KOPT-K1 (cell line): Measurements from ENCODE around the gene GCK.
"Not testable (repeated sequence)": the region's sequence is repeated elsewhere in the genome, so short reads cannot be mapped to it uniquely, and the experiment has no call there.

Experiments
- H3K27ac ChIP-seq: fragments of 200-600 bp; sonication (generic); 2 replicates; pipeline ENCODE4 v1.5.1; 2016; ENCODE audit warnings: antibody characterized with exemption, mild to moderate bottlenecking, low read depth, low read length; ENCODE audit not compliant: poor library complexity, severe bottlenecking
- H3K36me3 ChIP-seq: fragments of 200-600 bp; sonication (generic); 2 replicates; pipeline ENCODE4 v1.5.1; 2017; ENCODE audit warnings: antibody characterized with exemption, mild to moderate bottlenecking, low read length, moderate library complexity; ENCODE audit not compliant: insufficient read depth
- H3K9me3 ChIP-seq: fragments of 200-600 bp; sonication (generic); 2 replicates; pipeline ENCODE4 v1.5.1; 2017; ENCODE audit warnings: antibody characterized with exemption, low read length, mild to moderate bottlenecking; ENCODE audit not compliant: insufficient read depth, poor library complexity, severe bottlenecking

Gene GCK

DNA sequence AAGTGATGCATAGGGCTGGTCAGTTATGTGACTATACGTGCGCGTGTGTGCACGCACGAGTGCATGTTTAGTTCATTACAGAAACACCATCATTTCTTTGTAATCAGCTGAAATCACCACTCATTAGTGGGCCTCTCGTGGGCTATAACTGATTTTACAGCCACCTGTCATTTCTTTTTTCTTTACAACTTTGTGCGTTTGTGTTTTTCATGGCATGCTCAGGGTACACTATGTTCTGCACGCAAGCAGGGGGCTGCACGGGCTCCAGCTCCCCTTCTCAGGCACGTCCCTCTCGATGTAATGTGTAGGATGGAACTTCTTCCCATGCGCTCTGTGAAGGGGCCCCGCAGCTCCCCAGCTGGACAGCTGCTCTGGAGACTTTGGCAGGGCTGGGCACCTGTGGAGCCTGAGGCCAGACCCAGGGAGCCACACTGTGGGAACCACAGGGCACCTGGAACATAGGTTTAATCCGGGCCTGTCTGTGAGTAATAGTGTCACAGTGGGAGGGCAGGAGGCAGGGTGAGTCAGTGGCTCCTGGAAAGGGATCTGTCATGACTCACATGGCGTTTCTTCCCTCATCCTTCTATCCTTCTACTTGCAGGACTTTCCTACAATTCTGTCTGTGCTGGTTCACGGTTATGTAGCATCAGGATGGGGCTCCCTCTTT, 4.9 kb downstream of the GCK start:
- Histone ChIP-seq H3K36me3 (no peaks in the 10 kb centered on the region), H3K27ac (no peak overlapping the region), H3K9me3 (peaks cover 16% of the 10 kb centered on the region)

DNA sequence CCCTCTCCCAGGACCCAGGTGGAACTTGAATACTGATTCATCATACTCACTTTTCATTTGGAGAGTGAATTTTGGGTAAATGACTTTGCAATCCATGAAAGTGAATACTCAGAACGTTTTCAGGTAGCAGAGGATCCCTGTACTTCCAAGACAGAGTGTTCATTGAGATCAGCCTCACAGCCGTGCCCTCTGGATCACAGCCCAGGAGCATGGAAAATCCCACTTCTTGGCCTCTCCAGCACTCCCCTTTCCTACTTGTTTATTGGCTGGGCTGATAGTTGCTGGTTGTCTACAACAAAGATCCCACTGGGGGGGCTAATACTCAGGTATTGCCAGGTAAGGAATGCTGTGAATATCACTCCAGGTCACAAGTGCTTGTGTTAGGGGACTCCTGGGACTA, 5.9 kb downstream of the GCK start:
- Histone ChIP-seq H3K27ac (no peak overlapping the region), H3K36me3 (no peaks in the 10 kb centered on the region), H3K9me3 (peaks cover 16% of the 10 kb centered on the region)

DNA sequence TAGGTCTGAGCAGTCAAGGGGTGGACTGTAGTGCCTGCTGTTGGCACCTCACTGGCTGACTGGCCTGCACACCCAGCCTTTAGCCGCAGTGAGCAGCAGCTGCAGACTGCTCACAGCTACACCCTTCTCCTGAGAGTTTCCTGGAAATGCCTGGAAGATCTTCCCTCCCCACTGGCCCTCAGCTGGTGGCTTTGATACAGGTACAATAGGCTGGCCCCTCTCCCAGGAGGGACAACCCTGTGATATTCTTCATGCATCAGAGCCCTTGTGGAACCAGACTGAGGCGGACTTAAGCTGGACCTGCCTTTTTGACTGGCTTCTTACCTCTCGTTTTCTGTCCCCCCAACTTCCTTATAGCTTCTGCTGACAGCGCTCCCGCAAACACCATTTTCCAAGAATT, 6.4 kb downstream of the GCK start:
- H3K9me3 ChIP-seq = peaks cover 16% of the 10 kb centered on the region
- H3K36me3 ChIP-seq = no peaks in the 10 kb centered on the region
- no peak overlapping the region for H3K27ac ChIP-seq

DNA sequence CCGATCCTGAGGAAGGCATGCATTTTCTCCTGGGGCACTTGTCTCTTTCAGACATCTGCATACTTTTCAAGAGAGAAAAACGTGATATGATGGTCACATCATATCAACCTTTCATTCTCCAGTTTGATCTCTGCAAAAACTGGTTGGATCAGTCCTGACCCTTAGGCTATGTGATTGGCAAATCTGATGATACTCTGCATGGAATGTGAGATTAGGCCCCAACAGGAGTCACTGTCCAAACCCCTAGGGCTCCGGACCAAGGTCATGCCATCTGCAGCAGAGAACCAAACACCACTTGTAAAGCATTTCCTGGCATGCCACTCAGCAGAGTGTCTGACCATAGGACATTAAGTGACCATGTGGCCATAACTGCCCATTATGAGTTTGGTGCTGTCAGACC, 8.6 kb downstream of the GCK start:
- no peaks in the 10 kb centered on the region for H3K36me3 ChIP-seq
- H3K27ac ChIP-seq = no peak overlapping the region
- H3K9me3 ChIP-seq = peaks cover 16% of the 10 kb centered on the region

DNA sequence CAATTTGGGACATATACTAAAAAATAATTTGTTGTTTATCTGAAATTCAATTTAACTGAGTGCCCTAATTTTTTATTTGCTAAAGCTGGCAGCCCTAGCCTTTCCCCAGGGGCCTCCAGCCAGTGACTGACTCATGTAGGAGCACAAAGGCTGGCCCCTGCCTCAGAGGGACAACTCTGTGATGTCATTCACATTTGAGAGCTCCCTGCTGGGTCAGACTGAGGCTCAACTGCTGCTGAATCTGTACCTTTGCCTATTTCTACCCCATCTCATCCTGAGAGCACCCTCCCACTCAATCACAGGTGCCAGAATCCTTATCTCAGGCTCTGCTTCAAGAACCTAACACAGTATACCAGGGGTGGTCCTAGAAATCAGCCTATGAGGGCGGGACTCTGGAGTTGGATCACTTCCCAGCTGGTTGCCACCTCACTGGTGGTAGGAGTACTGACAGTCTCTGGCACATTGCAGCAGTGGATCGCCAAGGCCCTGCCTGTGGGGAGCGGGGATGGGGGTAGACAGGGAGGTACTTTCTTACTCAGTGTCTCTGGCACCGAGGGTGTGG, 11.6 kb downstream of the GCK start:
- Histone ChIP-seq H3K27ac (no peak overlapping the region), H3K9me3 (peaks cover 9% of the 10 kb centered on the region), H3K36me3 (no peaks in the 10 kb centered on the region)

DNA sequence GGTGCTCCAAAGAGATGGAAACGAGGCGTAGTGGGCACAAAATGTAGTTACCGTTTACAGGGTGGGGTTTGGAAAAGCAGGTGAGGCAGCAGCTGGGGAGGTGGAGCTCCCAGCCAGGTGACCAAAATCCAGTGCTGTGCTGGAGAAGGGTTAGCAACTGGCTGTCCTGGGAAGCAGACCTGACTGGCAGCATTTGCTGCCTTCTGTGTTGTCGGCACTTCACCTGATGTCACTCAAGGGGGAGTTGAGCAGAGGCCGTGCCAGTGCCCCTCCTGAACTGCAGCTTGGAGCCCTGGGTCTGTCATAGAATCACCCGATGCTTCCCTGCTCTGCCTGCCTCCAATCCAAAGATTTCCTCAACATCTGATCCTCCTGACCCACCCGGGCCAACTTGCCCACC, 12.8 kb downstream of the GCK start:
- H3K36me3 ChIP-seq = no peaks in the 10 kb centered on the region
- no peak overlapping the region for H3K27ac ChIP-seq
- no peaks in the 10 kb centered on the region for H3K9me3 ChIP-seq

DNA sequence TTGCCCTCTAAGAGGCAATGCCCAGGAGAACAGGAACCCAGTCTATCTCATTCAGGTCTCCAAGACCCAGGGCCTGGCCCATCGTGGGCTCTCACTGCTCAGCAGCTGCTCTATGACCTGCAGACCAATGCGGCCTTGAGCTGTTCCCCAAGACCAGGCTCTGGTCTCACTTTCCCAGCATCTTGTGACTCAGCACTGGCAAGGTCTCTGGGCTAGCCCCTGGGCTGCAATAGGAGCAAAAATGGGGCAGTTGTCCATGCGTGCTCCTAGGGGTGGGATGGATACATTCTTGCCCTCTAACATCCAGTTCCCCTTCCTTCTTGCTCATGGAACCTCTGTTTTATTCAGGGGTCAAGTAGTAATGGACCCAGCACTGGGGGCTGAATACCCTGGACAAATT, 13.5 kb downstream of the GCK start:
- Histone ChIP-seq H3K27ac (no peak overlapping the region), H3K9me3 (no peaks in the 10 kb centered on the region), H3K36me3 (no peaks in the 10 kb centered on the region)

DNA sequence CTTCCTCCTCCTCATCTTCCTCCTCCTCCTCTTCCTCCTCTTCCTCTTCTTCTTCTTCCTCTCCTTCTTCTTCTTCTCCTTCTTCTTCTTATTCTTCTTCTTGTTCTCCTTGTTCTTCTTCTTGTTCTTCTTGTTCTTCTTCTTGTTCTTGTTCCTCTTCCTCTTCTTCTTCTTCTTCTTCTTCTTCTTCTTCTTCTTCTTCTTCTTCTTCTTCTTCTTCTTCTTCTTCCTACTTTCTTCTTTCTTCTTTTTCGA, 14.6 kb downstream of the GCK start:
- not testable (repeated sequence) for H3K36me3 ChIP-seq, H3K9me3 ChIP-seq, H3K27ac ChIP-seq

DNA sequence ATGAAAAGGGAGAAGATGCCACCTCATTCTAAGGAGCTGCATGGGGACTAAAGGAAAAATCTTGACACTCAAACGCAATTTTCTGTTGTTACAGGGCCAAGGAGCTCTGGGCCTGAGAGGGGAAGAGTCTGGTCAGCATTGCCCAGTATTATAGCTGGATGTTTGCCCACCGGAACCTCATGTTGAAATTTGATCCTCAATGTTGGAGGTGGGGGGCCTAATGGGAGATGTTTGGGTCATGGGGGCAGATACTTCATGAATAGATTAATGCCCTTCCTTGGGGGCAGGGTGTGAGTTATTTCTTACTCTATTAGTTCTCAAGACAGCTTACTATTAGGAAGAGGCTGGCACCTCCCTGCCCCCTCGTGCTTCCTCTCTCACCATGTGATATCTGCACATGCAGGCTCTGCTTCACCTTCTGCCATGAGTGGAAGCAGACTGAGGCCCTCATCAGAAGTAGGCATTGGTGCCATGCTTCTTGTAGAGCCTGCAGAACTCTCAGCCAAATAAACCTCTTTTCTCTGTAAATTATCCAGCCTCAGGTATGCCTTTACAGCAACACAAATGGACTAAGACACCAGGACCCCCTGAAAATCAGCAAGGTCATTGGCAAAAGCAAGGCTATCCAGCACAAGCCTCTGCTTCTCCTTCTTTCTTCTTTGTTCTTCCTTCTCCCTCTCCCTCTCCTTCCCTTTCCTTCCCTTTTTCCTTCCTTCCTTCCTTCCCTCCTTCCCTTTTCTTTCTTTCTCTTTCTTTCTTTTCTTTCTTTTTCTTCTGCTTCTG, 15.1 kb downstream of the GCK start:
- Histone ChIP-seq H3K27ac (no peak overlapping the region), H3K9me3 (no peaks in the 10 kb centered on the region), H3K36me3 (no peaks in the 10 kb centered on the region)

DNA sequence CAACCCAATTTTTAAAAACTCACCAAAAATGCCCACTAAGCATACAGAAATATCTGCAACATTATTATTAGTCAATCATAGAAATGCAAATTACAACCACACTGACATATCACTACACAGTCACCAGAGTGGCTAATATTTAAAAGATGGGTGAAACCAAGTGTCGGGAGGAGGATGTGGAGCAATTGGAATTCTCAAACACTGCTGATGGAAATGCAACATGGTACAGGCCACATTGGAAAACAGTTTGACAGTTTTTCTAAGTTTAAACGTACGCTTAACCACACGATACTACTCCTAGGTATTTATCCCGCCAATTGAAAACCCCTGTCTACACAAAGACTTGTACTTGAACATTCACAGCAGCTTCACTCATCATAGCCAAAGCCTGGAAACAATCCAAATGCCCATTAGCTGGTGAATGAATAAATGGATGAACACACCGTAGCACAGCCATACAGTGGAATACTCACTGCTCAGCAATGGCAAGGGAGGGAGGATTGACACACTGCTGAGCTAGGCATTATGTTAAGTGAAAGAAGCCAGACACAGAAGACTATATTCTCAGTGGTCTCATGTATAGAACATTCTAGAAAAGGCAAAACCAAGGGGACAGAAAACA, 16.3 kb downstream of the GCK start:
- Histone ChIP-seq H3K9me3 (no peaks in the 10 kb centered on the region), H3K36me3 (no peaks in the 10 kb centered on the region), H3K27ac (no peak overlapping the region)

DNA sequence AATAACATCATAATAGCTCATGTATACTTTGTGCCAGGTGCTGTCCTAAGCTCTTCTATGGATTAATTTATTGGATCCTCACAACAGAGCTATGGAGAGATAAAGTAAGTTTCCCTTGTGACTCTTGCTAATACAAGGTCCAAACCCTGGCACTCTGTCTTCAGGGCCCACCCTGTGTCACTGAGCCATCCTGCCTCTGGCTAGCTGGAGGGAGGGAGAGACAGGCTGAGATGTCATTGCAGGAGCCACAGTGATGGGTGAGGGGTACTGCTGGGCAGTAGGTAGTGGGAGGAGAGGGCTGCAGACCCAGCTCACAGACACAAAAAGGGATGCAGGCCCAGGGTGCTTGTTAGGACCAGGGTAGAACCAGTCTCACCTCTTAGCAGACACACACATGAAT, 16.9 kb downstream of the GCK start:
- Histone ChIP-seq H3K27ac (no peak overlapping the region), H3K36me3 (no peaks in the 10 kb centered on the region), H3K9me3 (no peaks in the 10 kb centered on the region)

DNA sequence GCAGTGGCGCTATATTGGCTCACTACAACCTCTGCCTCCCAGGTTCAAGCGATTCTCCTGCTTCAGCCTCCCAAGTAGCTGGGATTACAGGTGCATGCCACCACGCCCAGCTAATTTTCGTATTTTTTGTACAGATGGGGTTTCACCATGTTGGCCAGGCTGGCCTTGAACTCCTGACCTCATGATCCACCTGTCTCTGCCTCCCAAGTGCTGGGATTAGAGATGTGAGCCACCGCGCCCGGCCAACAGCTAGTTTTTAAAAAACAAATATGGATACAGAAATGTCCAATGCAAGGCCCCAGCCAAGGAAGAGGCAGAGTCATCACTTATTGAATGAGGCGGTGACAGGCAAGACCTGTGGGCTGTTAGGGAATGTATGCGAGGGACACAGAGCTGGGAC, 17.3 kb downstream of the GCK start:
- not testable (repeated sequence) for H3K9me3 ChIP-seq, H3K36me3 ChIP-seq, H3K27ac ChIP-seq

DNA sequence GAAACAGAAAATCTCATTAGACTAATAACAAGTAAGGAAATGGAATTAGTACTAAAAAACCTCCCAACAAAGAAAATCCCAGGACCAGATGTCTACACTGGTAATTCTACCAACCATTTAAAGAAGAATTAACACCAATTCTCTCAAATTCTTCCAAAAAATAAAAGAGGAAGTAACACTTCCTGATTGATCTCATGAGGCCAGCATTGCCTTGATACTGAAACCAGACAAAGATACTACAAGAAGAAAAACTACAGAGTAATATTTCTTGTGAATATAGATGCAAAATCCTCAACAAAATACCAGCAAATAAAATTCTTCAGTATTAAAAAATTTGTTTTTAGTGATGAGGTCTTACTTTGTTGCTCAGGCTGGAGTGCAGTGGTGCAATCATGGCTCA, 21.3 kb downstream of the GCK start:
- H3K27ac ChIP-seq = no peak overlapping the region
- no peaks in the 10 kb centered on the region for H3K36me3 ChIP-seq
- H3K9me3 ChIP-seq = peaks cover 4% of the 10 kb centered on the region

DNA sequence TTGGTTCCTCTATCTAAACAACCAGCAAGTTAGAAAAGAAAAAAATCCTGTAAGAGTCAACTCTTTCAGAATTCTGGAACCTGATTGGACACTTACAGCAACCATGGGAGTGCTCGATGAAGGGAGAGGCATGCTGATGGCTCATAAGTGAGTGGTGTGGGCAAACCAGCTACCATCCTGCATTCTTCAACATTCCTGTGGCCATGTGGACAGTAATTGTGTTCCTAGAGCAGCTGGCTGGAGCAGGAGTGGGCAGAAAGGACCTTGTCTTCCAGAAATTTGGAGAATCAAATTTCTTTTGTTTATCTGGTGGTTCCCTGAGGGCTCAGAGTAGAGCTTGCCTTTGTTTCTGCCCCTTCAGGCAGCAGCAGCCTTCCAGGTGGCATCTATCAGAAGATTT, 25.6 kb downstream of the GCK start:
- Histone ChIP-seq H3K36me3 (no peaks in the 10 kb centered on the region), H3K27ac (no peak overlapping the region), H3K9me3 (peaks cover 4% of the 10 kb centered on the region)

DNA sequence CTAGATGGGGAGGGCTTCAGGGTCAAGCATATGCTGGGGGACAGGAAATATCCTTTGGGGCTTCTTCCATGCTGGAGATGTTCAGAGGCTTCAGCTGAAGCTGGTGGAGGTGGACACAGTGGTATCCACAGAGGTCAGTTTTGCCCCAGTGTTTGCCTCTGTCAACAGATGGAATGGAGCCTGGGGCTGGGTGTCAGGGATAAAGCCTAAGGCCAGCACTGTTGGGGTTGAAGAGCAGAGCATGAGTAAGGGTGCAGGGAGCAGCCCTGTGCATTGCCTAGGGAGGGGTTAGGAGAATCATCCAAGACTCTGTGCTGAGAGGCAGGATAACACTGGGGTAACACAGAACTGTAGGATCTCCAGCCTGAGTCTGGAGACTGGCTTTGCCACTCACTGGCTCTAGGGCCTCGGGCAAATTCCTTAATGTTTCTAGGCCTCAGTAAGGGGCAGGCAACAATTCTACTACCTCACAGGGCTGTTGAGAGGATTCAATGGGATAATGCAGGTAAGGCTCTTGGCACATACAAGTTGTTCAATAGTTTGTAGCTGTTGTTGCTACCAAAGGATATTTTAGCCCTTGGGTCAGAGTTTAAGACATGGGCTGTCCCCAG, 26.3 kb downstream of the GCK start:
- Histone ChIP-seq H3K27ac (no peak overlapping the region), H3K9me3 (peaks cover 4% of the 10 kb centered on the region), H3K36me3 (no peaks in the 10 kb centered on the region)
